Measurements from ENCODE around the gene DNAH14. TPM values are rescaled to one million over a fixed set of nuclear protein-coding genes. Genes with fewer than 3 reads are reported as not detected.

DNAH14 gene
- total and polyA plus RNA-seq, 8 donors, result 13.2 to 21.3 (median 18.1) TPM

DNA sequence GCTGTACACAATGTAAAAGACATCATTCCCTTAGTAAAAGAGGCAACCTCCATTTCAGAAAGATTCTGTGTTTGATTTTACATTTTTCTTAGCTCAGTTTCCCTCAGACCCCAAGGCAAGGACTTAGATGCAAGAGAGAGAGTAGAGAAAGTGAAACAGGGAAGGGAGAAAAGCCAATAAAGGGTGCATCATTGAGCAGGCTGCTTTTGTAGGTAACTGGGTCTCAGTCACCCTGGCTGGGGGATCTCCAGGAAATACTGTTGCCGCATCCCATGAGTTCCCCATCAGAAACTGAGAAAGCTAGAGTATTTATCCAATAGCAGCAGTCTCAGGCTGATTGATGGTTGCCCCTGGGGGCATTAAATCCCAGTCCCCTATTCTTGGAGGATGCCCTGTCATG, 23.1 kb upstream of the DNAH14 start:
- intact Hi-C loops (cut with DNase I), result no loop called here
- ATAC-seq (no peak), DNase-seq (no peak)
- Histone ChIP-seq H3K36me3 (no peaks in the 10 kb centered on the region), H3K4me1 (no peaks in the 10 kb centered on the region), H3K4me3 (no peak overlapping the region), H3K27ac (no peak overlapping the region), H3K9me3 (peaks cover 0 to 16% of the 10 kb centered on the region in 2 donors), H3K27me3 (peaks cover 0 to 15% of the 10 kb centered on the region in 2 donors)
- TF ChIP-seq, protein P1, sequence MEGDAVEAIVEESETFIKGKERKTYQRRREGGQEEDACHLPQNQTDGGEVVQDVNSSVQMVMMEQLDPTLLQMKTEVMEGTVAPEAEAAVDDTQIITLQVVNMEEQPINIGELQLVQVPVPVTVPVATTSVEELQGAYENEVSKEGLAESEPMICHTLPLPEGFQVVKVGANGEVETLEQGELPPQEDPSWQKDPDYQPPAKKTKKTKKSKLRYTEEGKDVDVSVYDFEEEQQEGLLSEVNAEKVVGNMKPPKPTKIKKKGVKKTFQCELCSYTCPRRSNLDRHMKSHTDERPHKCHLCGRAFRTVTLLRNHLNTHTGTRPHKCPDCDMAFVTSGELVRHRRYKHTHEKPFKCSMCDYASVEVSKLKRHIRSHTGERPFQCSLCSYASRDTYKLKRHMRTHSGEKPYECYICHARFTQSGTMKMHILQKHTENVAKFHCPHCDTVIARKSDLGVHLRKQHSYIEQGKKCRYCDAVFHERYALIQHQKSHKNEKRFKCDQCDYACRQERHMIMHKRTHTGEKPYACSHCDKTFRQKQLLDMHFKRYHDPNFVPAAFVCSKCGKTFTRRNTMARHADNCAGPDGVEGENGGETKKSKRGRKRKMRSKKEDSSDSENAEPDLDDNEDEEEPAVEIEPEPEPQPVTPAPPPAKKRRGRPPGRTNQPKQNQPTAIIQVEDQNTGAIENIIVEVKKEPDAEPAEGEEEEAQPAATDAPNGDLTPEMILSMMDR (IDR thresholded peaks at IDR 0.05), result no peak

DNA sequence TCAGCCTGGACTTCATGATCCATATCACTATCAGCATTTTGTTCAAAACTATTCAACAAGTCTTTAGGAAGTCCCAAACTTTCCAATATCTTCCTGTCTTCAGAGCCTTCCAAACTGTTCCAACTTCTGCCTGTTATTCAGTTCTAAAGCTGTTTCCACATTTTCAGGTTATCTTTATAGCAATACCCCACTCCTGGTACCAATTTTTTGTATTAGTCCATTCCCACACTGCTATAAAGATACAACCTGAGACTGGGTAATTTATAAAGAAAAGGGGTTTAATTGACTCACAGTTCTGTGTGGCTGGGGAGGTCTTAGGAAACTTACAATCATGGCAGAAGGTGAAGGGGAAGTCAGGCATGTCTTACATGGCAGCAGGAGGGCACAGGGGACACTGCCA, 18.3 kb upstream of the DNAH14 start:
- H3K4me1 ChIP-seq, result no peaks in the 10 kb centered on the region
- H3K27me3 ChIP-seq, result peaks cover 0 to 11% of the 10 kb centered on the region in 2 donors
- H3K4me3 ChIP-seq, result no peak overlapping the region
- intact Hi-C loops (cut with DNase I), result no loop called here
- no peaks in the 10 kb centered on the region for H3K36me3 ChIP-seq
- TF ChIP-seq, protein P1 (IDR thresholded peaks at IDR 0.05), result no peak
- H3K27ac ChIP-seq, result no peak overlapping the region
- ATAC-seq (no peak), DNase-seq (no peak)
- H3K9me3 ChIP-seq, result peaks cover 0 to 39% of the 10 kb centered on the region in 2 donors

DNA sequence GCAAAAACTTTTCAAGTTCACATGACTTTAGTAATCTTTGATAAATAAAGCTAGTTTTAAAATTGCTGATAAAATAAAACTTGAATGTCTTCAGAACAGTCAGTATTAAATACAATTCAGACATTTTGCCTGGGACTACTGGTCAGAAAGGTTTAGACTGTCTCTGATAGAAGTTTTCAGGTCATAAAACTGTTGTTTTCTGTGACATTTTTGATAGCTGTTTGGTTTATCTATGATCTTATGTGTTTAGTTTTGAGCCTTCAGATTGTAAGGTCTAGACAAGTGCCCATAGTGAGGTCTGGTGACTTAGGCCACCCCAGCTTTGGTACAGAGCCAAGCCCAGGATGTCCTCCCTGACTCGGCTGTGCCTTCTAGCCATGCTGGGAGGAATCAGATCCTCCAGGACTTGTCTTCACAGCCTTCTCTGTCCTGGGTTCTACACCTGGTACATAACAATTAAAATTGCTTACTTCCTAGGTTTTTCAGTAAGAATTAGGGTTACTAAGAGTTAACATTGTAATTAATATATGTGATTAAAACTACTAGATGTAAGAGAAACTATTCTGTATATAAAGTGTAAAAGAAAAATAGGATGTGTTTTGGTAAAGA, 15.1 kb upstream of the DNAH14 start:
- TF ChIP-seq, protein P1 (IDR thresholded peaks at IDR 0.05), result no peak
- DNase-seq, result no peak

DNA sequence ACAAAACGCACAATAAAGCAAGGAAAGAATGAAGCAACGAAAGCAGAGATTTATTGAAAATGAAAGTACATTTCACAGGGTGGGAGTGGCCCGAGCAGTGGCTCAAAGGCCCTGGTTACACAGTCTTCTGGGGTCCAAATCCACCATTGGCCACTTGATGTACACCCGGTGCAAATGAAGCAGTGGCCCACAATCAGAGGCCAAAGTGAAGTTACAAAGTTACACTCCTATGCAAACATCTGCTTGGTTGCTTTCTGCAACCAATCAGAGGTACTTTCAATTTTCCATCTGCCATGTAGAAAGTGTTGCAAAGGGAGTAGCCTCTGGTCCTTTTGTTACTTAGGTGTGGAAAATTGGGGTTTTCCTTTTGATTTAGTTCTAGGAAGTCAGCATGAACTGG, 10.0 kb upstream of the DNAH14 start:
- no peak overlapping the region for H3K4me3 ChIP-seq
- no peaks in the 10 kb centered on the region for H3K27me3 ChIP-seq
- no peak overlapping the region for H3K27ac ChIP-seq
- intact Hi-C loops (cut with DNase I), result no loop called here
- H3K9me3 ChIP-seq, result peaks cover 0 to 2% of the 10 kb centered on the region in 2 donors
- TF ChIP-seq, protein P1 (IDR thresholded peaks at IDR 0.05), result no peak
- no peak for ATAC-seq
- no peaks in the 10 kb centered on the region for H3K4me1 ChIP-seq
- no peaks in the 10 kb centered on the region for H3K36me3 ChIP-seq
- no peak for DNase-seq

More for the DNA sequence above, 15.1 kb upstream of the DNAH14 start:
- Histone ChIP-seq H3K36me3 (no peaks in the 10 kb centered on the region), H3K27ac (no peak overlapping the region), H3K9me3 (peaks cover 0 to 39% of the 10 kb centered on the region in 2 donors), H3K4me3 (no peak overlapping the region), H3K27me3 (no peaks in the 10 kb centered on the region), H3K4me1 (no peaks in the 10 kb centered on the region)
- no peak for ATAC-seq
- intact Hi-C loops (cut with DNase I), result no loop called here

DNA sequence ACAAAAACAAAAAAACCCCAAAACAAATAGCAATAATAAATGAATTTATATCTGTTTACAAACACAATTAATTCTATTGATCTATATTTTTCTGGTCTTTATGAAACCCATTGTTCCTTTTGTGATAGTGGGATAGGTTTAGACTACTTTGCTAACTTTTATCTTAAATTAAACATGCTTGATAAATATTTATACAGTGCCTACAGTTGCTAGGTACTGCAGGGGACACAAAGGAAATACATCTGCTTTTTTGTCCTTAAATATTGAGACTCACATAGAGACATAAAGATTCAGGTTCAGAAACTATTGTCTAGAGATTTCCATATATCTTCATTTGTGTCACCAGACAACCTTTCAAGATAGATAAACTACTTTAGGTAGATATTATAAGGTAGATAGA, 8.5 kb upstream of the DNAH14 start:
- H3K36me3 ChIP-seq, result no peaks in the 10 kb centered on the region
- H3K9me3 ChIP-seq, result no peaks in the 10 kb centered on the region
- intact Hi-C loops (cut with DNase I), result no loop called here
- ATAC-seq (no peak), DNase-seq (no peak)
- no peaks in the 10 kb centered on the region for H3K27me3 ChIP-seq
- no peaks in the 10 kb centered on the region for H3K4me1 ChIP-seq
- no peak overlapping the region for H3K4me3 ChIP-seq
- no peak overlapping the region for H3K27ac ChIP-seq
- TF ChIP-seq, protein P1 (IDR thresholded peaks at IDR 0.05), result no peak
